ENCODE results near the gene LARP1. TPM values are rescaled to one million over a fixed set of nuclear protein-coding genes. Genes with fewer than 3 reads are reported as not detected.
"Not testable (repeated sequence)": the region's sequence is repeated elsewhere in the genome, so short reads cannot be mapped to it uniquely, and the experiment has no call there.

The LARP1 gene
- total RNA-seq, 2 experiments from 2014 or later: 214 to 218 TPM

DNA sequence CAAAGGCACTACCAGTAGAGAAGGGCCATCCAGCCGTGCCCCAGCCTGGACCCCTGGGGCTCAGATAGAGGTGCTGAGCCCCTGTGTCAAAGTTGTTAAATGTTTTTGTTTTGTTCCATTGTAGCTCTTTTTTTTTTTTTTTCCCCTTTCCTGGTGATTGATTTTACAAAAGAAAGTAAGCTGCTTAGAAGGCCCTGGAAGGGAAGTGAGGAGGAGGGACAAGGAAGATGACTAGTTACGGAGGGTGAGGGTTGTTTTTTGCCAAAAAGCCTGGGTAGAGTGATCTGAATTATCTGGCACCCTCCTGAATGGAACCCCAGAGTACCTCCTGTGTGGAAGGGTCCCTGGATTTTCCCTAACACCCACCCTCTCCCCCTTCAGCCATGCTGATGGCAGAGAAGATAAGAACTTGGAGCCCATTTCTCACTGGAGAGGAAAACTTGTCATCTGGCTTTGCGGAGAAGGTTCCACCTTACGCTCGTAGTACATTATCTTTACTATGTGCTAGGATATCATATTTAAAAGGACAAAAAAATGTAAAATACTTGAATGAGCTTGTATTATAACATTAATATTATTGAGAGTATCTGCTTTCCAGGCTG is 61.8 kb downstream of the LARP1 start:
- intact Hi-C loops (cut with micrococcal nuclease): no loop called here
- TF ChIP-seq, protein P1, sequence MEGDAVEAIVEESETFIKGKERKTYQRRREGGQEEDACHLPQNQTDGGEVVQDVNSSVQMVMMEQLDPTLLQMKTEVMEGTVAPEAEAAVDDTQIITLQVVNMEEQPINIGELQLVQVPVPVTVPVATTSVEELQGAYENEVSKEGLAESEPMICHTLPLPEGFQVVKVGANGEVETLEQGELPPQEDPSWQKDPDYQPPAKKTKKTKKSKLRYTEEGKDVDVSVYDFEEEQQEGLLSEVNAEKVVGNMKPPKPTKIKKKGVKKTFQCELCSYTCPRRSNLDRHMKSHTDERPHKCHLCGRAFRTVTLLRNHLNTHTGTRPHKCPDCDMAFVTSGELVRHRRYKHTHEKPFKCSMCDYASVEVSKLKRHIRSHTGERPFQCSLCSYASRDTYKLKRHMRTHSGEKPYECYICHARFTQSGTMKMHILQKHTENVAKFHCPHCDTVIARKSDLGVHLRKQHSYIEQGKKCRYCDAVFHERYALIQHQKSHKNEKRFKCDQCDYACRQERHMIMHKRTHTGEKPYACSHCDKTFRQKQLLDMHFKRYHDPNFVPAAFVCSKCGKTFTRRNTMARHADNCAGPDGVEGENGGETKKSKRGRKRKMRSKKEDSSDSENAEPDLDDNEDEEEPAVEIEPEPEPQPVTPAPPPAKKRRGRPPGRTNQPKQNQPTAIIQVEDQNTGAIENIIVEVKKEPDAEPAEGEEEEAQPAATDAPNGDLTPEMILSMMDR (IDR thresholded peaks at IDR 0.05): no peak
- no peak for DNase-seq
- no peaks in the 10 kb centered on the region for H3K27me3 Mint-ChIP-seq
- ATAC-seq: no peak
- H3K36me3 Mint-ChIP-seq (ENCODE audit: low read depth): peaks cover 62% of the 10 kb centered on the region
- peaks cover 25% of the 10 kb centered on the region for H3K4me1 Mint-ChIP-seq (ENCODE audit: low read depth)
- H3K9me3 Mint-ChIP-seq: no peaks in the 10 kb centered on the region
- ChIA-PET POLR2A (no interaction called here), CTCF (no interaction called here)
- H3K27ac Mint-ChIP-seq: peak overlapping the region; percentile 42
- H3K4me3 Mint-ChIP-seq: no peak overlapping the region

DNA sequence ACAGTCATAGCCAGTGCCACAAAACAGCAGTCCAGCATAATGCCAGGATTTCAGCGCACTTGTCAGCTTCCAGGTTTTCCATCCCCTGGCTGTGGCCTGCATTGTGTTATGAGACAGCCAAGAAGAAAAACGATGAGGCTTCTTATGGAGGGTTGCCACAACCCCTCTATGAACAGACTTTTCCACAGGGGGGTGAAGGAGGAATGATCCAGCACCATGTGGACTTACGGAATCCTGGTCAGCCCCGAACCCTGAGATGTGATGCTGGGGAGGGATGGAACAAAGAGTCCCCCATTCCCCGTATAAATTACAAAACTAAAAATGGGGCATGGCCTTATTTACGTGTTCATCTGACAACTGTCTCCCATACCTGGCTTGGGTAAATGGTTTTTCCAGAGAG is 62.6 kb downstream of the LARP1 start:
- Mint-ChIP-seq H3K27ac (peak overlapping the region; percentile 16), H3K9me3 (no peaks in the 10 kb centered on the region), H3K4me3 (no peak overlapping the region), H3K4me1 (ENCODE audit: low read depth) (peaks cover 19% of the 10 kb centered on the region), H3K36me3 (ENCODE audit: low read depth) (peaks cover 56% of the 10 kb centered on the region), H3K27me3 (no peaks in the 10 kb centered on the region)
- TF ChIP-seq, protein P1 (IDR thresholded peaks at IDR 0.05): no peak
- DNase-seq (no peak), ATAC-seq (no peak)
- ChIA-PET CTCF (no interaction called here), POLR2A (no interaction called here)
- intact Hi-C loops (cut with micrococcal nuclease): no loop called here

DNA sequence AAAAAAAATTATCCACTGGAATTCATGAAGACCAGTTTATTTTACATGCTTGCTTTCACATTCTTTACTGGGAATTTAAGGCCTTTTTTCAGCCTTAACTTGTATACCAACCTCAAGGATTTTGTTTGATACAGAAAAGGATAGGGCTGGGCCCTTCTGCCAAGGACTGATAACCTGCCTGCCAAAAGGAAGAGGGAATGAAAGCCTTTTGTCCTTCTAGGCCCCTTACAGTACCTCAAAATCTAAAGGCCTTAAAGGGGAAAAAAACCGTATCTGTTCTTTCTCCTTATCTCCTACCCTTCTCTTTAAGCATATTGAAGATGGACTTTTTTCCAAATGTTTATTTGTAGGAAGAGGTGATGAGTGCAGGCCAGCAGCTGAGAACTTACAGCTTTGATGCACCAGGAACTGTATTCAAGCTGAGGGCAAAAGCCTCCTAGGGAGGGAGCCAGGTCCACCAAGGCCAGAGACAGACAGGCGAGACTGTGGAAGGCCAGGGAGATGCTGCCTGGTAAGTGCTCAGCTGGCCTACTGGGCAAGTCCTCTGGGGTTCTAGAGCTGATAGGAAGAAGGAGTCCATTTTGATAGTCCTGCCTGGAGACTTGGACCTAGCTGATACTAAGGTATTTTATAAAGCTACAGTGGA is 63.4 kb downstream of the LARP1 start:
- TF ChIP-seq, protein P1 (IDR thresholded peaks at IDR 0.05): no peak
- H3K9me3 Mint-ChIP-seq: no peaks in the 10 kb centered on the region
- ChIA-PET CTCF (interaction anchor here (0.9 to 1.4 kb wide), 2 partner anchors 16 to 168 kb away, joined by 3 to 4 read pairs; no protein-coding TSS in a partner anchor), POLR2A (no interaction called here)
- H3K36me3 Mint-ChIP-seq (ENCODE audit: low read depth): peaks cover 56% of the 10 kb centered on the region
- DNase-seq: no peak
- no peak overlapping the region for H3K4me3 Mint-ChIP-seq
- peak overlapping the region; percentile 16 for H3K27ac Mint-ChIP-seq
- no peak for ATAC-seq
- peaks cover 12% of the 10 kb centered on the region for H3K4me1 Mint-ChIP-seq (ENCODE audit: low read depth)
- H3K27me3 Mint-ChIP-seq: no peaks in the 10 kb centered on the region
- intact Hi-C loops (cut with micrococcal nuclease): no loop called here

DNA sequence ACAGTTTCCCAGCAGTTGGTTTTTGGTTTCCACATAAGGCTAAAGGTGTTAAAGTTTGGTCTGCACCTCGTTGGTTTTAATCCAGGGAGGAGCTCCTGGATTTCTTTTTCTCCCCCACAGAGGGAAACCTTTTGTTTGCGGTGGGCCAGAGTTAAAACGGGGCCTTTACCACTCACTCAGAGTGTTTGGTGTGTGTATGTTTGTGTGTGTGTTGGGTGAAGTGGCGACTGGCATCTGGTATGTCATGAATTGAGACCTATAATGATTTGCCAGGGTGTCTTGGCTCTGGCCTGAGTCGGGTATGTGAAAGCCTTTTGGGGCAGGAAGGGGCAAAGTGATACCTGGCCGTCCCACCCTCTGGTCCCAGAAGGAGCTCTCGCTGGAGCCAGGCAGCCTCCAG is 64.4 kb downstream of the LARP1 start:
- Mint-ChIP-seq H3K4me3 (no peak overlapping the region), H3K27ac (no peak overlapping the region), H3K36me3 (ENCODE audit: low read depth) (peaks cover 58% of the 10 kb centered on the region), H3K4me1 (ENCODE audit: low read depth) (peaks cover 10% of the 10 kb centered on the region), H3K9me3 (no peaks in the 10 kb centered on the region), H3K27me3 (no peaks in the 10 kb centered on the region)
- TF ChIP-seq, protein P1 (IDR thresholded peaks at IDR 0.05): no peak
- ChIA-PET CTCF (interaction anchor here (1.4 kb wide), 1 partner anchor 17 kb away, joined by 3 read pairs; no protein-coding TSS in a partner anchor), POLR2A (interaction anchor here (1.0 to 1.2 kb wide), 2 partner anchors 37 to 83 kb away, joined by 3 read pairs; no protein-coding TSS in a partner anchor)
- ATAC-seq: no peak
- intact Hi-C loops (cut with micrococcal nuclease): no loop called here
- DNase-seq: no peak

DNA sequence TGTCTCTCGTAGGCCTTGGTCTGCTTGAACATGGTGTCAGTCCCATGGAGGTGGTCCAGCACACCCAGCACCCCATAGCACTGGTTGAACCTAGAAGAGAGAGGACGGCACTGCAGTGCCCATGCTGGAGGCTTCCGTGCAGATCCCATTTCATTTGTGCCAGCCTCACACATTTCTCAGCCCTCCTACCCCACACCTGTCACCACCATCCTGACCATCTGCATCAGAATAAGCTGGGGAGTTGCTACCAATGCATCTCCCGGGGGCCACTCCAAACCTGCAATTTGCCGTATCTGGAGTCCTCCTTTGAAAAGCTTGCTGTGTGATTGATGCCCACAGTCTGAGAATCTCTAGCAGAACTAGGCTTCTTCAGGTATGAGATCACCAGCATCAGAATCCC is 65.2 kb downstream of the LARP1 start:
- H3K4me3 Mint-ChIP-seq: no peak overlapping the region
- no peak for DNase-seq
- H3K4me1 Mint-ChIP-seq (ENCODE audit: low read depth): peaks cover 6% of the 10 kb centered on the region
- H3K36me3 Mint-ChIP-seq (ENCODE audit: low read depth): peaks cover 51% of the 10 kb centered on the region
- ChIA-PET CTCF (interaction anchor here (0.9 kb wide), 1 partner anchor 23 kb away, joined by 3 read pairs; no protein-coding TSS in a partner anchor), POLR2A (interaction anchor here (2.1 kb wide), 1 partner anchor 13 kb away, joined by 4 read pairs; no protein-coding TSS in a partner anchor)
- ATAC-seq: no peak
- TF ChIP-seq, protein P1 (IDR thresholded peaks at IDR 0.05): no peak
- H3K27ac Mint-ChIP-seq: no peak overlapping the region
- intact Hi-C loops (cut with micrococcal nuclease): no loop called here
- H3K9me3 Mint-ChIP-seq: no peaks in the 10 kb centered on the region
- H3K27me3 Mint-ChIP-seq: no peaks in the 10 kb centered on the region

DNA sequence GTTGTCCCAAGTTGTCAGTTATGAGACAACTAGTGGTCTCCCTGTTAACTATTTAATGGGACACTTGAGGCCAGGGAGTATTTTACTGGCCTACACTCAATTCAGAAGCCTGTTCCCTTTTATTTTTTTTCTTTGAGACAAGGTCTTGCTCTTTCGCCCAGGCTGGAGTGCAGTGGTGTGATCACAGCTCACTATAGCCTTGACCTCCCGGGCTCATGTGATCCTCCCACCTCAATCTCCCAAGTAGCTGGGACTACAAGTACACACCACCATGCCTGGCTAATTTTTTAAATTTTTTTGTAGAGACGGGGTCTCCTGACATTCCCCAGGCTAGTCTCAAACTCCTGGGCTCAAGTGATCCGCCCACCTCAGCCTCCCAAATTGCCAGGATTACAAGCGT is 67.7 kb downstream of the LARP1 start:
- H3K4me1 Mint-ChIP-seq (ENCODE audit: low read depth); H3K27ac Mint-ChIP-seq; H3K9me3 Mint-ChIP-seq; intact Hi-C loops (cut with micrococcal nuclease); DNase-seq; H3K27me3 Mint-ChIP-seq; ATAC-seq; H3K4me3 Mint-ChIP-seq: not testable (repeated sequence)
- H3K36me3 Mint-ChIP-seq (ENCODE audit: low read depth): peaks cover 44% of the 10 kb centered on the region
- ChIA-PET CTCF (interaction anchor here (0.7 kb wide), 1 partner anchor 21 kb away, joined by 3 read pairs; no protein-coding TSS in a partner anchor), POLR2A (interaction anchor here (0.6 kb wide), 1 partner anchor 365 kb away, joined by 3 read pairs; no protein-coding TSS in a partner anchor)

Data from activated CD8-positive, alpha-beta T cell treated with anti-CD3 and anti-CD28 coated beads for 36 hours (primary cell).